Measurements from ENCODE around the gene C16orf89. TPM values are rescaled to one million over a fixed set of nuclear protein-coding genes. Genes with fewer than 3 reads are reported as not detected.

C16orf89 gene
- polyA plus RNA-seq, 1 donor (not counting 4 experiments of a cell fraction or from before 2014, with no cell fraction given) = not detected

DNA sequence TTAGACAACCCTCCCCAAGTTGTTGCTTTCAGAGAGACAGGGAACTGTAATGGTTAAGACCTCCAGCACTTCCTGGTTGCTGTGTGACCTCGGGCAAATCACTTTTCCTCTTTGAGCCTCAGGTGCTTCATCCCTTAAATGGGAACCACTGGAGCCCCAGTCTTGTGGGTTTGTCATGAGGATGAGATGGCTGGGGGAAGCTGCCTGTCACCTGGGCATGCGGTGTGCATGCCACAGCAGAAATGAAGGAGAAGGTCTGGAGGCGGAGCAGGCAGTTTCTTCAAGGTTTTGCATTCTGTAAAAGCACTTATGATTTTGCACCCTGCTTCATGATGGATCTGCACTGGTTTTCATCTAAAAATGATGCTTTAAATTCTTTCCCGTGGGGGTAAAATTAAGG lies 54.1 kb downstream of the C16orf89 start:
- H4K20me1 ChIP-seq (ENCODE audit: control insufficient read depth, extremely low read depth, insufficient read depth, low read length) = no peaks in the 10 kb centered on the region
- H3K27me3 ChIP-seq (ENCODE audit: control insufficient read depth, extremely low read depth, insufficient read depth, low read length) = no peaks in the 10 kb centered on the region
- H3K4me2 ChIP-seq (ENCODE audit: control insufficient read depth, extremely low read depth, insufficient read depth, low read depth, low read length) = no peak overlapping the region
- H3K79me2 ChIP-seq (ENCODE audit: control insufficient read depth, insufficient read depth, low read length) = no peaks in the 10 kb centered on the region
- no peaks in the 10 kb centered on the region for H3K9me3 ChIP-seq (ENCODE audit: control insufficient read depth, low read depth, low read length)
- no peak overlapping the region for H3K9ac ChIP-seq (ENCODE audit: control insufficient read depth, extremely low read depth, insufficient read depth, low read length)
- dilution Hi-C loops (cut with MboI; ENCODE audit: extremely low pct_ligation_motif_present, low sequenced_read_pairs) = no loop called here
- DNase-seq (ENCODE audit: low read depth, low spot score) (no peak), FAIRE-seq (no peak)
- H2AFZ ChIP-seq (ENCODE audit: control insufficient read depth, low read length) = no peak overlapping the region
- no peaks in the 10 kb centered on the region for H3K9me1 ChIP-seq (ENCODE audit: control insufficient read depth, extremely low read depth, insufficient read depth, low read length)
- H3K4me1 ChIP-seq (ENCODE audit: control insufficient read depth, extremely low read depth, insufficient read depth, low read length) = no peaks in the 10 kb centered on the region
- H3K27ac ChIP-seq (ENCODE audit: control insufficient read depth, insufficient read depth, low read length) = no peak overlapping the region
- no peaks in the 10 kb centered on the region for H3K36me3 ChIP-seq (ENCODE audit: control insufficient read depth in 2 of 2, extremely low read depth in 1 of 2, insufficient read depth in 2 of 2, low read length in 2 of 2)
- no peak overlapping the region for H3K4me3 ChIP-seq (ENCODE audit: control insufficient read depth in 2 of 3, extremely low read depth in 1 of 3, insufficient read depth in 2 of 3, low read depth in 1 of 3, low read length in 3 of 3)
- TF ChIP-seq, protein P1, sequence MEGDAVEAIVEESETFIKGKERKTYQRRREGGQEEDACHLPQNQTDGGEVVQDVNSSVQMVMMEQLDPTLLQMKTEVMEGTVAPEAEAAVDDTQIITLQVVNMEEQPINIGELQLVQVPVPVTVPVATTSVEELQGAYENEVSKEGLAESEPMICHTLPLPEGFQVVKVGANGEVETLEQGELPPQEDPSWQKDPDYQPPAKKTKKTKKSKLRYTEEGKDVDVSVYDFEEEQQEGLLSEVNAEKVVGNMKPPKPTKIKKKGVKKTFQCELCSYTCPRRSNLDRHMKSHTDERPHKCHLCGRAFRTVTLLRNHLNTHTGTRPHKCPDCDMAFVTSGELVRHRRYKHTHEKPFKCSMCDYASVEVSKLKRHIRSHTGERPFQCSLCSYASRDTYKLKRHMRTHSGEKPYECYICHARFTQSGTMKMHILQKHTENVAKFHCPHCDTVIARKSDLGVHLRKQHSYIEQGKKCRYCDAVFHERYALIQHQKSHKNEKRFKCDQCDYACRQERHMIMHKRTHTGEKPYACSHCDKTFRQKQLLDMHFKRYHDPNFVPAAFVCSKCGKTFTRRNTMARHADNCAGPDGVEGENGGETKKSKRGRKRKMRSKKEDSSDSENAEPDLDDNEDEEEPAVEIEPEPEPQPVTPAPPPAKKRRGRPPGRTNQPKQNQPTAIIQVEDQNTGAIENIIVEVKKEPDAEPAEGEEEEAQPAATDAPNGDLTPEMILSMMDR (optimal IDR thresholded peaks at IDR 0.05 in 1 of 3, IDR thresholded peaks at IDR 0.05 in 1 of 3, conservative IDR thresholded peaks at IDR 0.05 in 1 of 3; ENCODE audit: extremely low read depth in 1 of 3, insufficient read depth in 2 of 3, low read length in 3 of 3) = no peak
- TF ChIP-seq EZH2 (IDR thresholded peaks at IDR 0.05; ENCODE audit: low read length) = no peak

DNA sequence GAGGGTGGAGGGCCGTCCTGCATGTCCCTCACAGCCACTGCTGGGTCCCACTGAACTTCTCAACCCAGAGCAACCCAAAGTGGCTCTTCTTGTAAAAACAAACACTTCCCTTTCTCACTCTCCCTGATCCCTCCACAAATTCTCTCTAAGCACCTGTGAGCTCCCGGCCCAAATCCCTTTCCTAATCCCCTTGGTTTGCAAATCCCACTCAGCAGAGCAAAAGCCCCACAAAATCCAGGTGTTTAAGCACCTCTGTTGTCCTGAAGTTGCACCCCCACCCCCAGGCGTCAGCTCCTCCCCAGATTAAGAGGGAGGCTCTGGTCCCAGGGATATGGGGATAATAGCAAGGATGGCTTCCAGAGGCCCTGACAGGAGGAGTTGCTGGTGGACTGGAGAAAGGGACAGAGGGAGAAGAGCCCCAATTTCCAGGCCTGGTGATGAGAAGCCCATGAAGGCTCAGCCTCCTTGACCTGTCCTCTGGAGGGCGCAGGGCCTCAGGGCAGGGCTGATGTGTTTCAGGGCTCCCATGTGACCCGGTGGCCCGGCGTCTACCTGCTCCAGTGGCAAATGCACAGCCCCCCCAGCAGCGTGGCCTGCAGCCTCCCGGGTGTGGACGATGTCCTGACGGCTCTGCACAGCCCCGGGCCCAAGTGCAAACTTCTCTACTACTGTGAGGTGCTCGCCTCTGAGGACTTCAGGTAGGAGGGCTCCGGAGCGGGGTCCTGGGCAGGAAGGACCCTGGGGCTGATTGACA lies 55.0 kb downstream of the C16orf89 start:
- no peak overlapping the region for H3K4me2 ChIP-seq (ENCODE audit: control insufficient read depth, extremely low read depth, insufficient read depth, low read depth, low read length)
- FAIRE-seq = no peak
- no peaks in the 10 kb centered on the region for H4K20me1 ChIP-seq (ENCODE audit: control insufficient read depth, extremely low read depth, insufficient read depth, low read length)
- H3K27me3 ChIP-seq (ENCODE audit: control insufficient read depth, extremely low read depth, insufficient read depth, low read length) = no peaks in the 10 kb centered on the region
- H3K79me2 ChIP-seq (ENCODE audit: control insufficient read depth, insufficient read depth, low read length) = no peaks in the 10 kb centered on the region
- no peak overlapping the region for H3K4me3 ChIP-seq (ENCODE audit: control insufficient read depth in 2 of 3, extremely low read depth in 1 of 3, insufficient read depth in 2 of 3, low read depth in 1 of 3, low read length in 3 of 3)
- no peak for DNase-seq (ENCODE audit: low read depth, low spot score)
- TF ChIP-seq EZH2 (IDR thresholded peaks at IDR 0.05; ENCODE audit: low read length) = no peak
- TF ChIP-seq, protein P1 (optimal IDR thresholded peaks at IDR 0.05 in 1 of 3, IDR thresholded peaks at IDR 0.05 in 1 of 3, conservative IDR thresholded peaks at IDR 0.05 in 1 of 3; ENCODE audit: extremely low read depth in 1 of 3, insufficient read depth in 2 of 3, low read length in 3 of 3) = no peak
- H3K9me3 ChIP-seq (ENCODE audit: control insufficient read depth, low read depth, low read length) = no peaks in the 10 kb centered on the region
- no peaks in the 10 kb centered on the region for H3K9me1 ChIP-seq (ENCODE audit: control insufficient read depth, extremely low read depth, insufficient read depth, low read length)
- no peak overlapping the region for H2AFZ ChIP-seq (ENCODE audit: control insufficient read depth, low read length)
- dilution Hi-C loops (cut with MboI; ENCODE audit: extremely low pct_ligation_motif_present, low sequenced_read_pairs) = no loop called here
- H3K27ac ChIP-seq (ENCODE audit: control insufficient read depth, insufficient read depth, low read length) = no peak overlapping the region
- no peaks in the 10 kb centered on the region for H3K4me1 ChIP-seq (ENCODE audit: control insufficient read depth, extremely low read depth, insufficient read depth, low read length)
- H3K9ac ChIP-seq (ENCODE audit: control insufficient read depth, extremely low read depth, insufficient read depth, low read length) = no peak overlapping the region
- no peaks in the 10 kb centered on the region for H3K36me3 ChIP-seq (ENCODE audit: control insufficient read depth in 2 of 2, extremely low read depth in 1 of 2, insufficient read depth in 2 of 2, low read length in 2 of 2)
